K562 (cell line): ENCODE measurements around the gene ADGRF5. TPM values are rescaled to one million over a fixed set of nuclear protein-coding genes. Genes with fewer than 3 reads are reported as not detected.
A peak's percentile ranks its signal among the peaks of the same experiment; 100 is the strongest.
"Not testable (repeated sequence)": the region's sequence is repeated elsewhere in the genome, so short reads cannot be mapped to it uniquely, and the experiment has no call there.

Source experiments
- ATAC-seq: fragments of 200-7000 bp; cut with Tn5 transposase; 3 replicates; pipeline ENCODE4 v1.9.1; 2020; ENCODE audit warnings: moderate library complexity
- BruUV-seq: library from RNA; stranded (reverse); fragments of 400-500 nt; replicated peaks from 2 replicates; lab custom pipeline; 2021; lab: Mats Ljungman, UMichigan
- CTCF ChIA-PET: fragments of 300-600 bp; formaldehyde crosslinking; extraction: SDS; loops from one replicate; lab custom pipeline; 2021; ENCODE audit warnings: low intra/inter-chr PET ratio; lab: Yijun Ruan, JAX
- POLR2A ChIA-PET: fragments of 300-600, 350-650 bp; sonication (Branson Sonifier 250); formaldehyde crosslinking; extraction: SDS; loops from one replicate; lab custom pipeline; 2021; ENCODE audit warnings: antibody characterized with exemption, inconsistent platforms; lab: Yijun Ruan, JAX
- DNase-seq, 4 experiments: peaks; one replicate each; pipeline versions ENCODE4 v3.0.0 to v3.0.0-alpha.2; 2011 to 2018; ENCODE audit warnings: low spot score in 3 of 4, mixed read lengths in 3 of 4; ENCODE audit errors: extremely low read depth in 1 of 4
- FAIRE-seq: peaks from 2 replicates; lab custom pipeline; 2011; peaks lifted over from hg19 to GRCh38; lab: Jason Lieb, UNC
- H2AFZ ChIP-seq: 2 replicates; pipeline ENCODE4 v1.6.0; 2011; ENCODE audit warnings: low read depth, low read length, control low read depth, inconsistent platforms
- H3K27ac ChIP-seq: fragments of 200-600 bp; 3 replicates; pipeline ENCODE4 v1.8.0; 2011; ENCODE audit warnings: low read depth, mild to moderate bottlenecking, control low read depth, inconsistent platforms, low read length, moderate library complexity, mixed read lengths; ENCODE audit errors: extremely low read depth
- H3K27me3 ChIP-seq, 2 experiments: fragments of 300-600 bp in 1 of 2; 2 replicates in 1 of 2; 3 replicates in 1 of 2; pipeline versions ENCODE4 v1.6.0 to v1.8.0; 2011; ENCODE audit warnings: inconsistent platforms in 2 of 2, low read length in 2 of 2, mild to moderate bottlenecking in 1 of 2, mixed read lengths in 1 of 2, moderate library complexity in 1 of 2; ENCODE audit not compliant: control insufficient read depth in 2 of 2, insufficient read depth in 2 of 2
- H3K36me3 ChIP-seq: fragments of 300-600 bp; 3 replicates; pipeline ENCODE4 v1.8.0; 2011; ENCODE audit warnings: mild to moderate bottlenecking, low read length, inconsistent platforms; ENCODE audit not compliant: control insufficient read depth, insufficient read depth
- H3K4me1 ChIP-seq, 2 experiments: fragments of 200-600 bp in 1 of 2; replicated peaks in 1 of 2; 2 replicates in 1 of 2; 3 replicates in 1 of 2; pipeline versions ENCODE4 v1.5.1 to v1.8.0; 2011; ENCODE audit warnings: inconsistent platforms in 2 of 2, low read length in 2 of 2, mild to moderate bottlenecking in 1 of 2, mixed read lengths in 1 of 2, moderate library complexity in 1 of 2; ENCODE audit not compliant: control insufficient read depth in 2 of 2, insufficient read depth in 2 of 2
- H3K4me2 ChIP-seq: 2 replicates; pipeline ENCODE4 v1.6.1; 2011; ENCODE audit warnings: low read length, control low read depth, inconsistent platforms, mixed read lengths; ENCODE audit not compliant: insufficient read depth
- H3K4me3 ChIP-seq: fragments of 200-600 bp; sonication (generic), shearing (Covaris generic); 2 replicates; pipeline ENCODE4 v1.5.1; 2016; ENCODE audit warnings: control low read depth, inconsistent platforms
- H3K79me2 ChIP-seq: fragments of 200-600 bp; 3 replicates; pipeline ENCODE4 v1.8.0; 2011; ENCODE audit warnings: low read length, inconsistent platforms; ENCODE audit not compliant: control insufficient read depth, insufficient read depth
- H3K9ac ChIP-seq, 2 experiments: 2 replicates each; pipeline versions ENCODE4 v1.6.0 to v1.6.1; 2011; ENCODE audit warnings: low read depth in 2 of 2, low read length in 2 of 2, control low read depth in 1 of 2, inconsistent platforms in 1 of 2, mild to moderate bottlenecking in 1 of 2, mixed read lengths in 1 of 2; ENCODE audit not compliant: insufficient read depth in 1 of 2
- H3K9me1 ChIP-seq: one replicate; pipeline ENCODE4 v1.6.0; 2011; ENCODE audit warnings: inconsistent platforms, mild to moderate bottlenecking, low read length, moderate library complexity; ENCODE audit not compliant: control insufficient read depth, insufficient read depth
- H3K9me3 ChIP-seq: replicated peaks from 2 replicates; pipeline ENCODE4 v1.5.1; 2011; ENCODE audit warnings: low read depth, low read length, inconsistent platforms; ENCODE audit not compliant: control insufficient read depth, insufficient read depth
- H4K20me1 ChIP-seq: replicated peaks from 2 replicates; pipeline ENCODE4 v1.6.1; 2011; ENCODE audit warnings: low read length, inconsistent platforms, mixed read lengths; ENCODE audit not compliant: control insufficient read depth, insufficient read depth
- ZNF316 ChIP-seq: fragments of 450-650 bp; IDR thresholded peaks from 2 replicates; pipeline ENCODE4 v1.6.1; 2016
- ZNF583 ChIP-seq: fragments of 250-450 bp; sonication (Bioruptor Pico); IDR thresholded peaks from 2 replicates; pipeline ENCODE4 v1.4.0; 2020
- WGBS: fragments of 100-300 bp; shearing (Covaris generic); methylation state at CpG from one replicate; pipeline ENCODE4 v1.1.6; 2016; ENCODE audit warnings: low coverage, mixed read lengths; ENCODE audit not compliant: insufficient coverage; ENCODE audit errors: missing lambda C conversion rate; 5-methylcytosine and 5-hydroxymethylcytosine counted together
- in situ Hi-C: fragments of 300-500 bp; cut with MboI; formaldehyde crosslinking; loops from 4 replicates; pipeline ENCODE4 v1.15.0; 2018; ENCODE audit warnings: inconsistent platforms, mixed read lengths
- intact Hi-C: fragments of 100-400 bp; cut with micrococcal nuclease; formaldehyde crosslinking; loops from 2 replicates; pipeline ENCODE4 v1.14.2; 2022
- polyA plus RNA-seq, 8 experiments: library from polyadenylated mRNA; depleted of rRNA in 4 of 8; stranded (reverse) in 5 of 8; unstranded in 3 of 8; fragments of >200 nt; fragmentation: Nextera tagmentation in 2 of 8; fragmentation: Illumina TruSeq in 1 of 8; extraction: Ambion mirVana in 2 of 8; extraction: Trizol in 1 of 8; gene quantifications; 2 replicates each; pipeline versions ENCODE4 v1.2.1 to v1.2.3, GENCODE V29; 2011 to 2014; ENCODE audit warnings: inconsistent platforms in 1 of 8, missing spikeins in 1 of 8
- total RNA-seq, 7 experiments: library from RNA; depleted of rRNA in 6 of 7; stranded (reverse); fragments of >200 nt in 6 of 7; fragmentation: Illumina TruSeq in 2 of 7; extraction: Trizol in 2 of 7; gene quantifications; 2 replicates each; pipeline versions ENCODE4 v1.2.1 to v1.2.3, GENCODE V29; 2011 to 2021; ENCODE audit warnings: low replicate concordance in 1 of 7

The ADGRF5 gene
- total and polyA plus RNA-seq, 9 of the 15 experiments (the other 6 are each of a cell fraction or from before 2014, with no cell fraction given): 0.07 TPM; not detected in 8

DNA sequence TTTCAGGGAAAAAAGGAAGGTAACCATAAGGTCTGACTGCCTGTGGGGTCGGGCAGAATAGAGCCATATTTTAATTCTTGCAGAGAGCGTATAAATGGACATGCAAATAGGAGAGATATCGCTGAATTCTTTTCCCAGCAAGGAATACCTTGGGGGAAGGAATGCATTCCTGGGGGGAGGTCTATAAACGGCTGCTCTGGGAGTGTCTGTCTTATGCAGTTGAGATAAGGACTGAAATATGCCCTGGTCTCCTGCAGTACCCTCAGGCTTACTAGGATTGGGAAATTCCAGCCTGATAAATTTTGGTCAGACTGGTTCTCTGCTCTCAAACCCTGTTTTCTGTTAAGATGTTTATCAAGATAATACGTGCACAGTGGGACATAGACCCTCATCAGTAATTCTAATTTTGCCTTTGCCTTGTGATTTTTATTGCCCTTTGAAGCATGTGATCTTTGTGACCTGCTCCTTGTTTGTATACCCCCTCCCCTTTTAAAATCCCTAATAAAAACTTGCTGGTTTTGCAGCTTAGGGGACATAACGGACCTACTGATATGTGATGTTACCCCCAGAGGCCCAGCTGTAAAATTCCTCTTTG is 79.4 kb downstream of the ADGRF5 start:
- H3K79me2 ChIP-seq, H3K4me1 ChIP-seq, BruUV-seq, H3K27me3 ChIP-seq, H3K27ac ChIP-seq, DNase-seq, H3K9ac ChIP-seq, H3K9me3 ChIP-seq, CTCF ChIA-PET, H2AFZ ChIP-seq, POLR2A ChIA-PET, ATAC-seq, H3K36me3 ChIP-seq, H3K4me2 ChIP-seq, H3K9me1 ChIP-seq, FAIRE-seq, H4K20me1 ChIP-seq, intact Hi-C loops, H3K4me3 ChIP-seq: not testable (repeated sequence)
- in situ Hi-C loops: loop anchor here (10.0 kb wide), 1 partner anchor 472 kb away; no protein-coding TSS in a partner anchor
- WGBS: 4% methylated on average over 6 of the region's 6 CpGs

DNA sequence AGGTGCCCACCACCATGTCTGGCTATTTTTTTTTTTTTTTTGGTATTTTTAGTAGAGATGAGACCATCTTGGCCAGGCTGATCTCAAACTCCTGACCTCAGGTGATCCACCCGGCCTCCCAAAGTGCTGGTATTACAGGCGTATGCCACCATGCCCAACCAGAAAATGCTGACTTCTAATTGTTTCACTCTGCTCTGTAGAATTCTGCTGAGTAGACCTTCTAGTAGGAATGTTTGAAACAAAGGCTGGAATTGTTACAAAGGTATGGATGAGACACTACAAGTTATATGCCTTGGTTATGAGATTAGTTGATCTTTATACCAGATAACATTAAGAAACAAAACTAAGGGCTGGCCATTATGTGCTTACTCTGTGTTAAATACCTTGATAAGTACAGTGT is 83.7 kb downstream of the ADGRF5 start:
- ChIA-PET CTCF (no interaction called here), POLR2A (no interaction called here)
- no peak for FAIRE-seq
- Histone ChIP-seq H3K4me3 (no peak overlapping the region), H4K20me1 (no peaks in the 10 kb centered on the region), H3K36me3 (no peaks in the 10 kb centered on the region), H3K9me1 (no peaks in the 10 kb centered on the region), H3K79me2 (no peaks in the 10 kb centered on the region), H3K27ac (no peak overlapping the region), H3K27me3 (peaks cover 0 to 5% of the 10 kb centered on the region in 2 experiments; a peak in 1 of 5 replicates), H2AFZ (no peak overlapping the region), H3K9ac (no peak overlapping the region), H3K4me2 (no peak overlapping the region)
- ATAC-seq: no peak
- intact Hi-C loops: no loop called here
- no peak for DNase-seq
- in situ Hi-C loops: no loop called here
- BruUV-seq: no TSS peak
- WGBS: 5% methylated on average over 2 of the region's 2 CpGs
- TF ChIP-seq ZNF316: 0 out of 2 replicates have a peak, but pooled peaks have one; percentile 8
- no peak for TF ChIP-seq ZNF583 (CRISPR knock-in tag)
- TF ChIP-seq, all 486 proteins: peak for 1
- no peaks in the 10 kb centered on the region for H3K9me3 ChIP-seq
- H3K4me1 ChIP-seq: no peaks in the 10 kb centered on the region

DNA sequence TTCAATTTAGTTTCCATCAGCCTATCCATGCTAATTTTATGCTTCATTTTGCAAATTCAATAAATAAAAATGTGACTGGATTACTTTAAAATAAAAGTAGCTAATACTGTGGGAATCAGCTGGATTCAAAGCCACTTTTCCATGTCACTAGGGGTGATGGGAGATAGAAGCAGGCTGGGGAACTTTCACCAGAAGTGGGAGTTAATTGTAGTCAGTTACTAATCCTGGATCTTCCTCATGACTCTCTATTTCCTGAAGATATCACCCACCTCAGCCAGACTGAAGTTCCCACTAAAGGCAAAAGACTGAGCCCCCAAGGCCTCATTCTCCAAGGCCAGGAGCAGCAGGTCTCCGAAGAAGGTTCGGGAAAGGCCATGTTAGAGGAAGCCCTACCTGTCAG is 86.7 kb downstream of the ADGRF5 start:
- intact Hi-C loops, in situ Hi-C loops, H3K9me1 ChIP-seq, H4K20me1 ChIP-seq, H2AFZ ChIP-seq, H3K9me3 ChIP-seq, CTCF ChIA-PET, BruUV-seq, H3K4me2 ChIP-seq, ATAC-seq, H3K27ac ChIP-seq, H3K36me3 ChIP-seq, H3K79me2 ChIP-seq, DNase-seq, H3K4me1 ChIP-seq, FAIRE-seq, POLR2A ChIA-PET, H3K4me3 ChIP-seq, H3K9ac ChIP-seq, H3K27me3 ChIP-seq: not testable (repeated sequence)
- 0% methylated on average over 1 of the region's 2 CpGs for WGBS
